SU-DHL-6 (cell line): ENCODE results near the gene ZNF418.
"Not testable (repeated sequence)": the region's sequence is repeated elsewhere in the genome, so short reads cannot be mapped to it uniquely, and the experiment has no call there.

ENCODE experiments used
- H2AFZ ChIP-seq: fragments of 200-600 bp; sonication (generic); 2 replicates; pipeline ENCODE4 v1.6.1; 2014; ENCODE audit warnings: low read depth, mild to moderate bottlenecking, moderate library complexity, mixed read lengths, antibody characterized with exemption, low read length; ENCODE audit not compliant: severe bottlenecking
- H3F3A ChIP-seq: fragments of 200-600 bp; shearing (Covaris generic); 2 replicates; pipeline ENCODE4 v1.6.0; 2016; ENCODE audit warnings: antibody characterized with exemption, mild to moderate bottlenecking; ENCODE audit not compliant: insufficient read depth
- H3K27ac ChIP-seq: fragments of 200-600 bp; sonication (generic); 2 replicates; pipeline ENCODE4 v1.5.1; 2016; ENCODE audit warnings: low read depth, mild to moderate bottlenecking, low read length, moderate library complexity, mixed read lengths
- H3K27me3 ChIP-seq: fragments of 200-600 bp; sonication (generic), shearing (Covaris generic); 2 replicates; pipeline ENCODE4 v1.6.0; 2014; ENCODE audit warnings: mild to moderate bottlenecking, low read length
- H3K36me3 ChIP-seq: fragments of 200-600 bp; sonication (generic); 2 replicates; pipeline ENCODE4 v1.6.1; 2014; ENCODE audit warnings: mild to moderate bottlenecking, low read length, mixed read lengths
- H3K4me2 ChIP-seq: fragments of 300-600, 200-600 bp; shearing (Covaris generic), sonication (generic); 2 replicates; pipeline ENCODE4 v1.6.0; 2014; ENCODE audit warnings: low read length, low read depth, mild to moderate bottlenecking; ENCODE audit not compliant: poor library complexity, severe bottlenecking
- H3K4me3 ChIP-seq: fragments of 200-600 bp; sonication (generic); 2 replicates; pipeline ENCODE4 v1.5.1; 2014; ENCODE audit warnings: antibody characterized with exemption, low read length, mild to moderate bottlenecking, mixed read lengths; ENCODE audit not compliant: insufficient read depth, poor library complexity, severe bottlenecking
- H3K79me2 ChIP-seq: fragments of 200-600 bp; sonication (generic); 2 replicates; pipeline ENCODE4 v1.6.1; 2014; ENCODE audit warnings: mild to moderate bottlenecking, low read length, moderate library complexity; ENCODE audit not compliant: insufficient read depth
- H3K9ac ChIP-seq: fragments of 200-600 bp; sonication (generic); 2 replicates; pipeline ENCODE4 v1.7.0; 2014; ENCODE audit warnings: mild to moderate bottlenecking, low read length
- H3K9me2 ChIP-seq: fragments of 200-600 bp; sonication (generic); replicated peaks from 2 replicates; pipeline ENCODE4 v1.6.1; 2014; ENCODE audit warnings: low read length; ENCODE audit not compliant: insufficient read depth
- H3K9me3 ChIP-seq: fragments of 200-600 bp; sonication (generic); 2 replicates; pipeline ENCODE4 v1.6.1; 2014; ENCODE audit warnings: low read length, mixed read lengths; ENCODE audit not compliant: insufficient read depth
- H4K20me1 ChIP-seq: fragments of 200-600 bp; sonication (generic); 2 replicates; pipeline ENCODE4 v1.6.1; 2014; ENCODE audit warnings: low read depth, mild to moderate bottlenecking, antibody characterized with exemption, low read length, moderate library complexity, mixed read lengths
- CTCF ChIP-seq: fragments of 200-600 bp; sonication (generic); IDR thresholded peaks from one replicate; pipeline ENCODE4 v1.5.1; 2017; ENCODE audit warnings: antibody characterized with exemption, mild to moderate bottlenecking, low read length, moderate library complexity; ENCODE audit not compliant: insufficient read depth, poor library complexity, severe bottlenecking
- EZH2phosphoT487 ChIP-seq: fragments of 200-600 bp; sonication (generic), shearing (Covaris generic); conservative IDR thresholded peaks from 2 replicates; pipeline ENCODE4 v1.6.1; 2018; ENCODE audit warnings: mild to moderate bottlenecking, antibody characterized with exemption, low read length, moderate library complexity, mixed read lengths

ZNF418 gene

DNA sequence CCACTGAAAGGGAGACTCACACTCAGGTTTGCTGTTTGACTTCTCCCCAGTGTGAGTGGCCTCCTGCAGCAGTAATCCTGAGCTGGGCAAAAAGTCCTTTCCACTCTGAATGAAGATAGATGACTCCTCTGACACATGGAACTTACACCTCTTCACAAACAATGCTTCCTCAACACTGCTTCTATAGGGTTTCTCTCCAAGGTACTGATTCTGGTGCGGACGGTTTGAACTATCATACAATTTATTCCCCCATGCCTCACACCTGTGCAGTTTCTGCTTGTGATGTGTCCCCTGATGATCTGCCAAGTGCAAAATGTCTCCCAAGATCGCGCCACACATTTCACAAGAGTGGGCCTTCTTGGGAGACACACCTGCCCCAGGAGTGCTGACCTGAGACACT, 7.6 kb downstream of the ZNF418 start:
- Histone ChIP-seq H2AFZ (no peak overlapping the region), H3K9me2 (no peaks in the 10 kb centered on the region), H3K4me3 (no peak overlapping the region), H3K9me3 (peaks cover 5% of the 10 kb centered on the region; the same call in 1 of the 2 replicates), H3K4me2 (no peak overlapping the region), H3K36me3 (no peaks in the 10 kb centered on the region), H3K79me2 (no peaks in the 10 kb centered on the region), H4K20me1 (no peaks in the 10 kb centered on the region), H3K27ac (no peak overlapping the region), H3K9ac (no peak overlapping the region), H3K27me3 (no peaks in the 10 kb centered on the region), H3F3A (no peaks in the 10 kb centered on the region)
- TF ChIP-seq CTCF, result no peak
- no peak for TF ChIP-seq EZH2phosphoT487

GRCh38 chr19:57916168-57916995, 18.8 kb downstream of the ZNF418 start, which contains the start of gene ZNF417:
Gene ZNF417 (minus strand): TSS chr19:57916592. CDS start chr19:57916411, 181 bp downstream.
- H3K27me3 ChIP-seq, H3F3A ChIP-seq, H3K27ac ChIP-seq, H4K20me1 ChIP-seq, H3K9me2 ChIP-seq, H3K9me3 ChIP-seq, H3K36me3 ChIP-seq: not testable (repeated sequence)
- Histone ChIP-seq H3K79me2 (peaks cover 26% of the 10 kb centered on the region), H2AFZ (peak within 1 kb of the TSS; percentile 94), H3K4me2 (peak within 1 kb of the TSS; percentile 58), H3K4me3 (peak within 1 kb of the TSS; percentile 82), H3K9ac (peak within 1 kb of the TSS; percentile 62)
- TF ChIP-seq CTCF, result peak; percentile 11

DNA sequence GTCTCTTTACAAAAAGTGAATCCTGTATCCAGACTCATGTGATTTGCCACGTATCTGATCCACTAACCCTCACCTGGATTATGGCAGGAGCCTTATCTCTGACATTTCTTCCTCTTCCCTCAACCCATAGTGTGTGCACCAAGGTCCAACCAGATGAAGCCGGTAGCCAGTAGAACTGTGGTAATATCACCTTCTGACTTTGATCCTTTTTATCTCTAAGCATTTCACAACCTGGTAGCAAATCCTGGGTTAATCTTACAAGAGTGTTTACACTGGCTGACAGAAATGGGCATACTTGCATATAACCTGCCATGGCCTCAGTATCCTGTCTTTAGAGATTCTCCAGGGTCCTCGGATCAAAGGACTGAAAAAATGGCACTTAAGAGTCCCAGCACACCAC, 20.7 kb downstream of the ZNF418 start:
- H3K9ac ChIP-seq, result no peak overlapping the region
- no peak overlapping the region for H3K4me3 ChIP-seq
- TF ChIP-seq EZH2phosphoT487 (no peak), CTCF (no peak)
- no peaks in the 10 kb centered on the region for H4K20me1 ChIP-seq
- no peaks in the 10 kb centered on the region for H3K9me3 ChIP-seq
- no peak overlapping the region for H2AFZ ChIP-seq
- no peaks in the 10 kb centered on the region for H3K9me2 ChIP-seq
- H3K27ac ChIP-seq, result no peak overlapping the region
- 0 out of 2 replicates have a peak, but pooled peaks cover 4% of the 10 kb centered on the region for H3K36me3 ChIP-seq
- H3K27me3 ChIP-seq, result no peaks in the 10 kb centered on the region
- no peaks in the 10 kb centered on the region for H3F3A ChIP-seq
- no peak overlapping the region for H3K4me2 ChIP-seq
- peaks cover 26% of the 10 kb centered on the region for H3K79me2 ChIP-seq
